HG03025 (cell line): ENCODE results near the gene MAML3.

Experiments
- ATAC-seq: cut with Tn5 transposase; IDR thresholded peaks from one replicate; pipeline ENCODE4 v1.9.1; 2021; ENCODE audit warnings: mild to moderate bottlenecking, moderate library complexity; ENCODE audit not compliant: unreplicated experiment, low FRiP score

Gene MAML3

GRCh38 chr4:139802931-139803330 lies 351.1 kb downstream of the MAML3 start:
- no peak for ATAC-seq

- no peak for ATAC-seq
Observed at GRCh38 chr4:139802488-139802887, 351.5 kb downstream of the MAML3 start.

GRCh38 chr4:139801895-139802294 lies 352.1 kb downstream of the MAML3 start:
- no peak for ATAC-seq

- ATAC-seq = no peak
Observed at GRCh38 chr4:139800082-139800481, 353.9 kb downstream of the MAML3 start.

GRCh38 chr4:139799615-139800014 lies 354.4 kb downstream of the MAML3 start:
- ATAC-seq = no peak

- ATAC-seq = no peak
Observed at GRCh38 chr4:139798456-139798855, 355.5 kb downstream of the MAML3 start.

GRCh38 chr4:139797287-139797686 lies 356.7 kb downstream of the MAML3 start:
- ATAC-seq = no peak

- no peak for ATAC-seq
Observed at GRCh38 chr4:139795527-139796314, 358.3 kb downstream of the MAML3 start.

- no peak for ATAC-seq
Observed at GRCh38 chr4:139794158-139794954, 359.6 kb downstream of the MAML3 start.

- no peak for ATAC-seq
Observed at GRCh38 chr4:139791681-139792080, 362.3 kb downstream of the MAML3 start.

- ATAC-seq = no peak
Observed at GRCh38 chr4:139790291-139790690, 363.7 kb downstream of the MAML3 start.

GRCh38 chr4:139789096-139789654 lies 364.8 kb downstream of the MAML3 start:
- ATAC-seq = no peak

- no peak for ATAC-seq
Observed at GRCh38 chr4:139786494-139787354, 367.3 kb downstream of the MAML3 start.

- no peak for ATAC-seq
Observed at GRCh38 chr4:139785356-139785755, 368.6 kb downstream of the MAML3 start.

- ATAC-seq = no peak
Observed at GRCh38 chr4:139783741-139784484, 370.1 kb downstream of the MAML3 start.

- no peak for ATAC-seq
Observed at GRCh38 chr4:139782926-139783522, 371.0 kb downstream of the MAML3 start.

- no peak for ATAC-seq
Observed at GRCh38 chr4:139781066-139781465, 372.9 kb downstream of the MAML3 start.

GRCh38 chr4:139779691-139780090 lies 374.3 kb downstream of the MAML3 start:
- ATAC-seq = no peak

- no peak for ATAC-seq
Observed at GRCh38 chr4:139777757-139778156, 376.2 kb downstream of the MAML3 start.
